Natural killer cell (primary cell): ENCODE results near the gene PRKG1. TPM values are rescaled to one million over a fixed set of nuclear protein-coding genes. Genes with fewer than 3 reads are reported as not detected.

Experiments used
- ATAC-seq, 3 donors: fragments of 150-1000 bp in 2 of 3; fragments of 200-7000 bp in 1 of 3; cut with Tn5 transposase; 1 replicate in 1 of 3; 2 replicates in 2 of 3; pipeline ENCODE4 v1.10.0; 2021; ENCODE audit warnings: mild to moderate bottlenecking in 2 of 3, moderate library complexity in 2 of 3
- DNase-seq, 2 donors: peaks; one replicate each; pipeline versions ENCODE4 v3.0.0 to v3.0.0-alpha.2; 2013 to 2021; ENCODE audit warnings: mixed read lengths in 1 of 2
- H3K27ac ChIP-seq: one replicate; pipeline ENCODE4 v1.5.1; 2013; ENCODE audit warnings: mild to moderate bottlenecking, low read length
- H3K27me3 ChIP-seq: one replicate; pipeline ENCODE4 v1.6.1; 2013; ENCODE audit warnings: low read length; ENCODE audit not compliant: control insufficient read depth, insufficient read depth
- H3K36me3 ChIP-seq: one replicate; pipeline ENCODE4 v1.6.1; 2013; ENCODE audit warnings: low read length; ENCODE audit not compliant: control insufficient read depth, insufficient read depth
- H3K4me1 ChIP-seq: one replicate; pipeline ENCODE4 v1.6.1; 2013; ENCODE audit warnings: low read length; ENCODE audit not compliant: control insufficient read depth, insufficient read depth
- H3K4me3 ChIP-seq: one replicate; pipeline ENCODE4 v1.5.1; 2013; ENCODE audit warnings: low read length
- H3K9me3 ChIP-seq: one replicate; pipeline ENCODE4 v1.6.1; 2013; ENCODE audit warnings: low read length; ENCODE audit not compliant: control insufficient read depth, insufficient read depth
- H3K27ac Mint-ChIP-seq, 2 donors: one replicate each; pipeline ENCODE4 v1.8.0; 2022; ENCODE audit warnings: mild to moderate bottlenecking in 2 of 2, mixed read lengths in 2 of 2, moderate library complexity in 1 of 2
- H3K27me3 Mint-ChIP-seq, 2 donors: one replicate each; pipeline ENCODE4 v1.8.0; 2022; ENCODE audit warnings: low read depth in 2 of 2, mixed read lengths in 2 of 2
- H3K36me3 Mint-ChIP-seq: one replicate; pipeline ENCODE4 v1.8.0; 2022; ENCODE audit warnings: mixed read lengths
- H3K4me1 Mint-ChIP-seq, 2 donors: one replicate each; pipeline ENCODE4 v1.8.0; 2022; ENCODE audit warnings: mixed read lengths in 2 of 2
- H3K4me3 Mint-ChIP-seq: one replicate; pipeline ENCODE4 v1.8.0; 2022; ENCODE audit warnings: mild to moderate bottlenecking, moderate library complexity, mixed read lengths
- H3K9me3 Mint-ChIP-seq, 2 donors: one replicate each; pipeline ENCODE4 v1.8.0; 2022; ENCODE audit warnings: mixed read lengths in 2 of 2
- CTCF ChIP-seq: fragments of 200-600 bp; IDR thresholded peaks from one replicate; pipeline ENCODE4 v1.8.0; 2022; ENCODE audit warnings: antibody characterized with exemption
- WGBS: methylation state at CpG from one replicate; pipeline ENCODE4 v1.1.7; 2013; ENCODE audit warnings: missing lambda C conversion rate; ENCODE audit not compliant: insufficient coverage; 5-methylcytosine and 5-hydroxymethylcytosine counted together
- intact Hi-C: fragments of 100-400 bp; cut with micrococcal nuclease; formaldehyde crosslinking; loops from one replicate; pipeline ENCODE4 v1.14.2; 2022
- total RNA-seq, 4 donors: library from RNA; stranded (reverse); fragments of 120-200 nt in 1 of 4; gene quantifications; one replicate each; pipeline versions ENCODE4 v1.2.3 to v1.2.4, GENCODE V29; 2013 to 2022

PRKG1 gene
- total RNA-seq, 3 donors from 2014 or later (not counting 1 experiment from before 2014, with no cell fraction given), result 0.23 to 0.41 (median 0.35) TPM

- Histone ChIP-seq H3K27me3 (no peaks in the 10 kb centered on the region), H3K4me1 (no peaks in the 10 kb centered on the region), H3K9me3 (no peaks in the 10 kb centered on the region), H3K4me3 (no peak overlapping the region), H3K36me3 (no peaks in the 10 kb centered on the region), H3K27ac (no peak overlapping the region)
- peaks cover 0 to 2% of the 10 kb centered on the region in 2 donors for H3K9me3 Mint-ChIP-seq
- no peaks in the 10 kb centered on the region for H3K27me3 Mint-ChIP-seq
- H3K4me1 Mint-ChIP-seq, result no peaks in the 10 kb centered on the region
- no peaks in the 10 kb centered on the region for H3K36me3 Mint-ChIP-seq
- no peak for TF ChIP-seq CTCF
- no peak overlapping the region for H3K27ac Mint-ChIP-seq
- DNase-seq (no peak), ATAC-seq (no peak)
- 46% methylated on average over 5 of the region's 5 CpGs for WGBS
- no peak overlapping the region for H3K4me3 Mint-ChIP-seq
- intact Hi-C loops, result no loop called here
These were observed 844.6 kb downstream of the PRKG1 start for GRCh38 chr10:51918884-51919325.

GRCh38 chr10:51920672-51921071 lies 846.4 kb downstream of the PRKG1 start:
- no peaks in the 10 kb centered on the region for H3K36me3 ChIP-seq
- no peak for ATAC-seq
- TF ChIP-seq CTCF, result no peak
- Mint-ChIP-seq H3K4me1 (no peaks in the 10 kb centered on the region), H3K9me3 (peaks cover 0 to 2% of the 10 kb centered on the region in 2 donors), H3K27me3 (no peaks in the 10 kb centered on the region), H3K4me3 (no peak overlapping the region), H3K27ac (no peak overlapping the region), H3K36me3 (no peaks in the 10 kb centered on the region)
- no peak for DNase-seq
- H3K27ac ChIP-seq, result no peak overlapping the region
- no peak overlapping the region for H3K4me3 ChIP-seq
- intact Hi-C loops, result no loop called here
- no peaks in the 10 kb centered on the region for H3K9me3 ChIP-seq
- no peaks in the 10 kb centered on the region for H3K27me3 ChIP-seq
- H3K4me1 ChIP-seq, result no peaks in the 10 kb centered on the region

GRCh38 chr10:51924359-51924758 lies 850.1 kb downstream of the PRKG1 start:
- Histone ChIP-seq H3K27ac (no peak overlapping the region), H3K4me3 (no peak overlapping the region), H3K36me3 (no peaks in the 10 kb centered on the region), H3K27me3 (no peaks in the 10 kb centered on the region), H3K4me1 (no peaks in the 10 kb centered on the region), H3K9me3 (no peaks in the 10 kb centered on the region)
- H3K4me1 Mint-ChIP-seq, result no peaks in the 10 kb centered on the region
- TF ChIP-seq CTCF, result no peak
- 100% methylated on average over 1 of the region's 4 CpGs for WGBS
- no peaks in the 10 kb centered on the region for H3K36me3 Mint-ChIP-seq
- H3K9me3 Mint-ChIP-seq, result peaks cover 0 to 2% of the 10 kb centered on the region in 2 donors
- intact Hi-C loops, result no loop called here
- H3K4me3 Mint-ChIP-seq, result no peak overlapping the region
- H3K27ac Mint-ChIP-seq, result no peak overlapping the region
- H3K27me3 Mint-ChIP-seq, result no peaks in the 10 kb centered on the region
- ATAC-seq, result no peak
- DNase-seq, result no peak

- Mint-ChIP-seq H3K27me3 (no peaks in the 10 kb centered on the region), H3K4me1 (no peaks in the 10 kb centered on the region), H3K36me3 (no peaks in the 10 kb centered on the region), H3K4me3 (no peak overlapping the region), H3K27ac (no peak overlapping the region), H3K9me3 (peaks cover 0 to 2% of the 10 kb centered on the region in 2 donors)
- ATAC-seq, result no peak
- H3K36me3 ChIP-seq, result no peaks in the 10 kb centered on the region
- no peak for TF ChIP-seq CTCF
- H3K4me1 ChIP-seq, result no peaks in the 10 kb centered on the region
- H3K9me3 ChIP-seq, result no peaks in the 10 kb centered on the region
- 86% methylated on average over 5 of the region's 5 CpGs for WGBS
- DNase-seq, result no peak
- no peak overlapping the region for H3K27ac ChIP-seq
- H3K4me3 ChIP-seq, result no peak overlapping the region
- intact Hi-C loops, result no loop called here
- H3K27me3 ChIP-seq, result no peaks in the 10 kb centered on the region
These were observed 852.0 kb downstream of the PRKG1 start for GRCh38 chr10:51926337-51926736.
